Measurements from ENCODE around the gene CD247. TPM values are rescaled to one million over a fixed set of nuclear protein-coding genes. Genes with fewer than 3 reads are reported as not detected.

The CD247 gene
- total RNA-seq, 1 donor from 2014 or later = 1.3 TPM

- Histone ChIP-seq H3K9me3 (ENCODE audit: low read depth) (no peaks in the 10 kb centered on the region), H3K4me3 (no peak overlapping the region), H3K4me1 (peaks cover 25% of the 10 kb centered on the region), H3K27me3 (peaks cover 15% of the 10 kb centered on the region), H3K9ac (no peak overlapping the region), H3K4me2 (no peak overlapping the region), H3K27ac (no peak overlapping the region), H3F3A (ENCODE audit: low read depth) (peaks cover 10% of the 10 kb centered on the region), H4K20me1 (ENCODE audit: low read depth) (no peaks in the 10 kb centered on the region), H2AFZ (replicated peaks) (no peak overlapping the region), H3K36me3 (no peaks in the 10 kb centered on the region), H3K79me2 (ENCODE audit: low read depth) (no peaks in the 10 kb centered on the region)
- Mint-ChIP-seq H3K9me3 (peaks cover 20% of the 10 kb centered on the region), H3K4me1 (peaks cover 37% of the 10 kb centered on the region), H3K36me3 (peaks cover 5% of the 10 kb centered on the region), H3K27ac (no peak overlapping the region), H3K4me3 (no peak overlapping the region), H3K27me3 (ENCODE audit: insufficient read depth, low read depth) (peaks cover 13% of the 10 kb centered on the region)
- TF ChIP-seq EZH2 (IDR thresholded peaks at IDR 0.05) (no peak), CTCF (IDR thresholded peaks at IDR 0.05) (no peak), EZH2phosphoT487 (IDR thresholded peaks at IDR 0.05) (no peak)
- DNase-seq (ENCODE audit: low spot score) = no peak
Observed at GRCh38 chr1:167434306-167434705, 84.0 kb downstream of the CD247 start.

GRCh38 chr1:167433884-167434283 is 84.4 kb downstream of the CD247 start:
- Mint-ChIP-seq H3K27me3 (ENCODE audit: insufficient read depth, low read depth) (peaks cover 13% of the 10 kb centered on the region), H3K36me3 (peaks cover 5% of the 10 kb centered on the region), H3K4me1 (peaks cover 33% of the 10 kb centered on the region), H3K4me3 (no peak overlapping the region), H3K9me3 (peaks cover 20% of the 10 kb centered on the region), H3K27ac (no peak overlapping the region)
- H3F3A ChIP-seq (ENCODE audit: low read depth) = peaks cover 10% of the 10 kb centered on the region
- H4K20me1 ChIP-seq (ENCODE audit: low read depth) = no peaks in the 10 kb centered on the region
- no peak overlapping the region for H3K27ac ChIP-seq
- no peak overlapping the region for H3K9ac ChIP-seq
- H3K4me3 ChIP-seq = no peak overlapping the region
- no peaks in the 10 kb centered on the region for H3K79me2 ChIP-seq (ENCODE audit: low read depth)
- H3K36me3 ChIP-seq = no peaks in the 10 kb centered on the region
- no peak for DNase-seq (ENCODE audit: low spot score)
- H3K4me2 ChIP-seq = no peak overlapping the region
- no peak overlapping the region for H2AFZ ChIP-seq (replicated peaks)
- peaks cover 25% of the 10 kb centered on the region for H3K4me1 ChIP-seq
- peaks cover 11% of the 10 kb centered on the region for H3K27me3 ChIP-seq
- no peaks in the 10 kb centered on the region for H3K9me3 ChIP-seq (ENCODE audit: low read depth)
- no peak for TF ChIP-seq EZH2phosphoT487 (IDR thresholded peaks at IDR 0.05)
- no peak for TF ChIP-seq CTCF (IDR thresholded peaks at IDR 0.05)
- no peak for TF ChIP-seq EZH2 (IDR thresholded peaks at IDR 0.05)

GRCh38 chr1:167432780-167433179 is 85.5 kb downstream of the CD247 start:
- H3K4me3 Mint-ChIP-seq = no peak overlapping the region

More at GRCh38 chr1:167432780-167433179, 85.5 kb downstream of the CD247 start:
- no peak overlapping the region for H3K4me3 ChIP-seq
- H3K36me3 Mint-ChIP-seq = peaks cover 6% of the 10 kb centered on the region
- H3K9me3 ChIP-seq (ENCODE audit: low read depth) = no peaks in the 10 kb centered on the region
- TF ChIP-seq CTCF (IDR thresholded peaks at IDR 0.05) = no peak
- TF ChIP-seq EZH2phosphoT487 (IDR thresholded peaks at IDR 0.05) = no peak
- TF ChIP-seq EZH2 (IDR thresholded peaks at IDR 0.05) = no peak
- H4K20me1 ChIP-seq (ENCODE audit: low read depth) = no peaks in the 10 kb centered on the region
- H3K27ac ChIP-seq = no peak overlapping the region
- peaks cover 31% of the 10 kb centered on the region for H3K4me1 Mint-ChIP-seq
- no peak for DNase-seq (ENCODE audit: low spot score)
- H3K9me3 Mint-ChIP-seq = peaks cover 20% of the 10 kb centered on the region
- peaks cover 10% of the 10 kb centered on the region for H3F3A ChIP-seq (ENCODE audit: low read depth)
- no peak overlapping the region for H2AFZ ChIP-seq (replicated peaks)
- peaks cover 25% of the 10 kb centered on the region for H3K4me1 ChIP-seq
- no peaks in the 10 kb centered on the region for H3K27me3 ChIP-seq
- no peak overlapping the region for H3K9ac ChIP-seq
- H3K4me2 ChIP-seq = no peak overlapping the region
- no peaks in the 10 kb centered on the region for H3K36me3 ChIP-seq
- no peak overlapping the region for H3K27ac Mint-ChIP-seq
- H3K27me3 Mint-ChIP-seq (ENCODE audit: insufficient read depth, low read depth) = peaks cover 11% of the 10 kb centered on the region
- H3K79me2 ChIP-seq (ENCODE audit: low read depth) = no peaks in the 10 kb centered on the region
